ENCODE data around the gene RBFOX1. TPM values are rescaled to one million over a fixed set of nuclear protein-coding genes. Genes with fewer than 3 reads are reported as not detected.

RBFOX1 gene
- polyA plus RNA-seq, 1 of the 3 experiments (the other 2 are of a cell fraction): not detected

GRCh38 chr16:7505495-7505894, 172.8 kb downstream of the RBFOX1 start:
- POLR2A ChIA-PET: no interaction called here
- H3F3A ChIP-seq (replicated peaks; ENCODE audit: insufficient read depth): no peaks in the 10 kb centered on the region
- no peak for TF ChIP-seq RXRA (IDR thresholded peaks at IDR 0.05; ENCODE audit: borderline replicate concordance, low read depth)
- TF ChIP-seq PBX3 (IDR thresholded peaks at IDR 0.05): no peak
- no peak for TF ChIP-seq YY1 (IDR thresholded peaks at IDR 0.05; ENCODE audit: low read depth)
- no peak for TF ChIP-seq TAF1 (IDR thresholded peaks at IDR 0.05; ENCODE audit: borderline replicate concordance, low read depth, low read length)
- TF ChIP-seq TEAD4 (IDR thresholded peaks at IDR 0.05; ENCODE audit: borderline replicate concordance, insufficient read depth): no peak

GRCh38 chr16:7506363-7506762, 173.7 kb downstream of the RBFOX1 start:
- H3K27ac ChIP-seq (ENCODE audit: low read depth in 2 of 2, low read length in 1 of 2): no peak overlapping the region
- H3K9me2 ChIP-seq: no peaks in the 10 kb centered on the region
- H3K4me3 ChIP-seq (ENCODE audit: low read depth in 2 of 2, low read length in 1 of 2): no peak overlapping the region
- H3F3A ChIP-seq (replicated peaks; ENCODE audit: insufficient read depth): no peaks in the 10 kb centered on the region
- H3K36me3 ChIP-seq (replicated peaks in 1 of 2; ENCODE audit: control insufficient read depth in 1 of 2, insufficient read depth in 2 of 2, low read length in 1 of 2): no peaks in the 10 kb centered on the region
- no peaks in the 10 kb centered on the region for H3K79me2 ChIP-seq (ENCODE audit: insufficient read depth)
- H3K9me3 ChIP-seq: no peaks in the 10 kb centered on the region
- H3K9ac ChIP-seq: no peak overlapping the region
- ChIA-PET CTCF (no interaction called here), POLR2A (no interaction called here)
- H3K4me1 ChIP-seq (ENCODE audit: control insufficient read depth in 1 of 2, insufficient read depth in 2 of 2, low read depth in 1 of 2, low read length in 1 of 2): no peaks in the 10 kb centered on the region
- DNase-seq: no peak
- H4K20me1 ChIP-seq (ENCODE audit: insufficient read depth): no peaks in the 10 kb centered on the region
- H3K27me3 ChIP-seq (ENCODE audit: insufficient read depth): no peaks in the 10 kb centered on the region
- TF ChIP-seq USF2 (IDR thresholded peaks at IDR 0.05; ENCODE audit: borderline replicate concordance, low read depth, low read length) (no peak), GABPA (IDR thresholded peaks at IDR 0.05; ENCODE audit: low read depth) (no peak), MXI1 (IDR thresholded peaks at IDR 0.05; ENCODE audit: low read depth, low read length) (no peak), TCF12 (IDR thresholded peaks at IDR 0.05) (no peak), EP300 (IDR thresholded peaks at IDR 0.05; ENCODE audit: borderline replicate concordance in 1 of 2, low read depth in 1 of 2, low read length in 1 of 2) (no peak), FOXJ3 (CRISPR knock-in tag; IDR thresholded peaks at IDR 0.05) (no peak), TAF1 (IDR thresholded peaks at IDR 0.05; ENCODE audit: borderline replicate concordance, low read depth, low read length) (no peak), YY1 (IDR thresholded peaks at IDR 0.05; ENCODE audit: low read depth) (no peak), CHD2 (IDR thresholded peaks at IDR 0.05; ENCODE audit: low read length, partially characterized antibody) (no peak), SMC3 (IDR thresholded peaks at IDR 0.05; ENCODE audit: low read depth, low read length) (no peak), SIN3A (IDR thresholded peaks at IDR 0.05; ENCODE audit: borderline replicate concordance, low read depth, low read length) (no peak), ZBTB33 (IDR thresholded peaks at IDR 0.05; ENCODE audit: borderline replicate concordance, low read depth) (no peak)
- WGBS (ENCODE audit: low lambda C conversion rate): 33% methylated on average over 5 of the region's 5 CpGs
- H3K4me2 ChIP-seq: no peak overlapping the region
- no peak overlapping the region for H2AFZ ChIP-seq (ENCODE audit: low read depth)

More at GRCh38 chr16:7505495-7505894, 172.8 kb downstream of the RBFOX1 start:
- Histone ChIP-seq H3K36me3 (replicated peaks in 1 of 2; ENCODE audit: control insufficient read depth in 1 of 2, insufficient read depth in 2 of 2, low read length in 1 of 2) (no peaks in the 10 kb centered on the region), H3K27me3 (ENCODE audit: insufficient read depth) (no peaks in the 10 kb centered on the region), H3K4me1 (ENCODE audit: control insufficient read depth in 1 of 2, insufficient read depth in 2 of 2, low read depth in 1 of 2, low read length in 1 of 2) (no peaks in the 10 kb centered on the region), H3K9me3 (no peaks in the 10 kb centered on the region), H3K79me2 (ENCODE audit: insufficient read depth) (no peaks in the 10 kb centered on the region), H3K27ac (ENCODE audit: low read depth in 2 of 2, low read length in 1 of 2) (no peak overlapping the region), H3K4me3 (ENCODE audit: low read depth in 2 of 2, low read length in 1 of 2) (no peak overlapping the region), H3K9me2 (no peaks in the 10 kb centered on the region), H3K9ac (no peak overlapping the region), H4K20me1 (ENCODE audit: insufficient read depth) (no peaks in the 10 kb centered on the region), H2AFZ (ENCODE audit: low read depth) (no peak overlapping the region), H3K4me2 (no peak overlapping the region)
- DNase-seq: no peak
- CTCF ChIA-PET: no interaction called here
- 39% methylated on average over 4 of the region's 4 CpGs for WGBS (ENCODE audit: low lambda C conversion rate)

All from SK-N-SH (cell line).